B cell (primary cell): Measurements from ENCODE around the gene DENND1A. TPM values are rescaled to one million over a fixed set of nuclear protein-coding genes. Genes with fewer than 3 reads are reported as not detected.

Experiments used
- ATAC-seq: fragments of 200-7000 bp; cut with Tn5 transposase; one replicate; pipeline ENCODE4 v1.10.0; 2021; ENCODE audit warnings: low read depth, mild to moderate bottlenecking, moderate number of reproducible peaks, moderate library complexity
- CTCF ChIA-PET: fragments of 350-600 bp; sonication (Branson Sonifier 250); formaldehyde crosslinking; loops from one replicate; lab custom pipeline; 2021; ENCODE audit warnings: antibody characterized with exemption, inconsistent platforms; lab: Charles Lee
- POLR2A ChIA-PET: fragments of 350-600 bp; sonication (Branson Sonifier 250); formaldehyde crosslinking; loops from one replicate; lab custom pipeline; 2021; ENCODE audit warnings: antibody characterized with exemption; lab: Charles Lee
- DNase-seq: peaks from one replicate; pipeline ENCODE4 v3.0.0; 2013
- H2AFZ ChIP-seq: 2 replicates; pipeline ENCODE4 v1.6.1; 2012; ENCODE audit warnings: mild to moderate bottlenecking, low read depth, low read length; ENCODE audit not compliant: insufficient read depth, poor library complexity, severe bottlenecking
- H3K27ac ChIP-seq, 2 donors: 1 replicate in 1 of 2; 2 replicates in 1 of 2; pipeline ENCODE4 v1.5.1; 2012 to 2013; ENCODE audit warnings: low read length in 2 of 2, mild to moderate bottlenecking in 2 of 2, moderate library complexity in 1 of 2
- H3K27me3 ChIP-seq, 4 experiments: fragments of 200-600 bp in 1 of 4; sonication (generic) in 1 of 4; replicated peaks in 1 of 4; 1 replicate in 2 of 4; 2 replicates in 2 of 4; pipeline versions ENCODE4 v1.6.1 to v1.7.0; 2013 to 2016; ENCODE audit warnings: low read length in 3 of 4, mild to moderate bottlenecking in 2 of 4, mixed read lengths in 1 of 4, moderate library complexity in 1 of 4; ENCODE audit not compliant: insufficient read depth in 4 of 4, control insufficient read depth in 3 of 4; ENCODE audit errors: control extremely low read depth in 1 of 4
- H3K36me3 ChIP-seq, 2 experiments: replicated peaks in 1 of 2; 1 replicate in 1 of 2; 2 replicates in 1 of 2; pipeline versions ENCODE4 v1.6.1 to v1.7.1; 2013; ENCODE audit warnings: low read length in 1 of 2; ENCODE audit not compliant: insufficient read depth in 2 of 2, control insufficient read depth in 1 of 2; ENCODE audit errors: control extremely low read depth in 1 of 2, extremely low read depth in 1 of 2
- H3K4me1 ChIP-seq, 2 donors: fragments of 200-600 bp in 1 of 2; sonication (generic) in 1 of 2; 1 replicate in 1 of 2; 2 replicates in 1 of 2; pipeline versions ENCODE4 v1.5.1 to v1.6.1; 2013 to 2017; ENCODE audit warnings: low read length in 2 of 2; ENCODE audit not compliant: control insufficient read depth in 2 of 2, insufficient read depth in 2 of 2
- H3K4me2 ChIP-seq: replicated peaks from 2 replicates; pipeline ENCODE3; 2012; ENCODE audit warnings: mild to moderate bottlenecking, low read depth, low read length; ENCODE audit not compliant: poor library complexity, severe bottlenecking
- H3K4me3 ChIP-seq, 5 experiments: fragments of 200-600 bp in 1 of 5; sonication (generic) in 1 of 5; 1 replicate in 3 of 5; 2 replicates in 2 of 5; pipeline versions ENCODE4 v1.5.1 to v1.7.0; 2011 to 2016; ENCODE audit warnings: low read length in 4 of 5, mild to moderate bottlenecking in 4 of 5, low read depth in 2 of 5, control low read depth in 1 of 5, moderate library complexity in 1 of 5; ENCODE audit not compliant: insufficient read depth in 1 of 5; ENCODE audit errors: control extremely low read depth in 1 of 5, extremely low read depth in 1 of 5
- H3K79me2 ChIP-seq: fragments of 200-600 bp; sonication (generic); one replicate; pipeline ENCODE4 v1.6.0; 2016; ENCODE audit warnings: low read length; ENCODE audit not compliant: control insufficient read depth, insufficient read depth
- H3K9ac ChIP-seq: fragments of 200-600 bp; sonication (generic); 2 replicates; pipeline ENCODE4 v1.6.1; 2017; ENCODE audit warnings: mild to moderate bottlenecking, low read length, moderate library complexity
- H3K9me3 ChIP-seq, 3 donors: one replicate each; pipeline versions ENCODE4 v1.6.1 to v1.7.1; 2013; ENCODE audit warnings: low read length in 2 of 3; ENCODE audit not compliant: control insufficient read depth in 2 of 3, insufficient read depth in 1 of 3; ENCODE audit errors: control extremely low read depth in 1 of 3
- H4K20me1 ChIP-seq: 2 replicates; pipeline ENCODE4 v1.6.0; 2012; ENCODE audit warnings: mild to moderate bottlenecking, low read length; ENCODE audit not compliant: insufficient read depth, control insufficient read depth, poor library complexity, severe bottlenecking
- H3K27ac Mint-ChIP-seq: one replicate; pipeline ENCODE4 v1.8.0; 2021; ENCODE audit warnings: mixed read lengths
- H3K27me3 Mint-ChIP-seq: one replicate; pipeline ENCODE4 v1.8.0; 2021; ENCODE audit warnings: mixed read lengths
- H3K4me1 Mint-ChIP-seq: one replicate; pipeline ENCODE4 v1.8.0; 2021; ENCODE audit warnings: mixed read lengths
- H3K4me3 Mint-ChIP-seq: one replicate; pipeline ENCODE4 v1.8.0; 2021; ENCODE audit warnings: mixed read lengths
- H3K9me3 Mint-ChIP-seq: one replicate; pipeline ENCODE4 v1.8.0; 2022; ENCODE audit warnings: mixed read lengths; ENCODE audit not compliant: insufficient read depth
- CTCF ChIP-seq: fragments of 200-600 bp; IDR thresholded peaks from one replicate; pipeline ENCODE4 v1.8.0; 2022; ENCODE audit warnings: antibody characterized with exemption, mild to moderate bottlenecking
- EZH2 ChIP-seq: IDR thresholded peaks from 2 replicates; pipeline ENCODE4 v1.6.1; 2012; ENCODE audit warnings: borderline replicate concordance, low read depth, mild to moderate bottlenecking, moderate library complexity, low read length; ENCODE audit not compliant: insufficient read depth, poor library complexity, severe bottlenecking
- WGBS: methylation state at CpG from one replicate; pipeline ENCODE4 v1.1.5; 2013; ENCODE audit warnings: missing lambda C conversion rate; ENCODE audit not compliant: insufficient coverage; 5-methylcytosine and 5-hydroxymethylcytosine counted together
- intact Hi-C: fragments of 100-400 bp; cut with micrococcal nuclease; formaldehyde crosslinking; loops from one replicate; pipeline ENCODE4 v1.10.0; 2022
- polyA plus RNA-seq: library from polyadenylated mRNA; depleted of rRNA; stranded (reverse); fragments of >200 nt; gene quantifications from 2 replicates; pipeline ENCODE4 v1.2.3, GENCODE V29; 2012
- total RNA-seq, 2 donors: library from RNA; stranded (reverse); fragments of 120-200 nt in 1 of 2; gene quantifications; 1 replicate in 1 of 2; 2 replicates in 1 of 2; pipeline versions ENCODE4 v1.2.3 to v1.2.4, GENCODE V29; 2013 to 2022

The DENND1A gene
- total and polyA plus RNA-seq, 2 donors (not counting 1 experiment from before 2014, with no cell fraction given): 10.8 to 26.0 TPM

DNA sequence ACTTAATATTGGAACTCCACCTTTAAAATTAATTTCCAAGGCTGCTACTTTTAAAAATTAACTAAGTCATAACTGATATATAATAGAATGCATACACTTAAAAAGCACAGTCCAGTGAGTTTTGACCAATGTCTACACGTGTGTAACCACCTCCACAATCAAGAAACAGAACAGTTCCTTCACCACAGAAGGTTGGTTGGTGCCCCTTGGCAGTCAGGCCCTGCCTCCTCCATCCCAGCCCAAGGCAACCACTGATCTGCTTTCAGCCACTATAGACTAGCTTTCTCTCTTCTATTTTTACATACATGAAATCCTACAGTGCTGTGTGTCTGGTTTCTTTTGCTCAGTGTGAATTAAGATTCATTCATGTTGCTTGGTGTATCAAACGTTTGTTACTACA lies 358.7 kb downstream of the DENND1A start:
- H3K9me3 Mint-ChIP-seq: peaks cover 2% of the 10 kb centered on the region
- no peak for DNase-seq
- no peak overlapping the region for H3K4me3 Mint-ChIP-seq
- Histone ChIP-seq H4K20me1 (no peaks in the 10 kb centered on the region), H3K27ac (no peak overlapping the region), H3K9ac (no peak overlapping the region), H3K4me3 (no peak overlapping the region), H3K79me2 (no peaks in the 10 kb centered on the region), H3K4me1 (no peaks in the 10 kb centered on the region), H3K4me2 (no peak overlapping the region), H3K9me3 (peaks cover under 1 to 7% (median 1%) of the 10 kb centered on the region in 3 donors), H3K27me3 (no peaks in the 10 kb centered on the region), H2AFZ (no peak overlapping the region), H3K36me3 (peaks cover 0 to 2% of the 10 kb centered on the region in 2 experiments)
- CTCF ChIA-PET: no interaction called here
- ATAC-seq: no peak
- no peak for TF ChIP-seq CTCF
- TF ChIP-seq EZH2: no peak
- 50% methylated on average over 1 of the region's 2 CpGs for WGBS
- intact Hi-C loops: no loop called here
- peaks cover 6% of the 10 kb centered on the region for H3K4me1 Mint-ChIP-seq
- no peaks in the 10 kb centered on the region for H3K27me3 Mint-ChIP-seq
- POLR2A ChIA-PET: no interaction called here
- H3K27ac Mint-ChIP-seq: no peak overlapping the region

DNA sequence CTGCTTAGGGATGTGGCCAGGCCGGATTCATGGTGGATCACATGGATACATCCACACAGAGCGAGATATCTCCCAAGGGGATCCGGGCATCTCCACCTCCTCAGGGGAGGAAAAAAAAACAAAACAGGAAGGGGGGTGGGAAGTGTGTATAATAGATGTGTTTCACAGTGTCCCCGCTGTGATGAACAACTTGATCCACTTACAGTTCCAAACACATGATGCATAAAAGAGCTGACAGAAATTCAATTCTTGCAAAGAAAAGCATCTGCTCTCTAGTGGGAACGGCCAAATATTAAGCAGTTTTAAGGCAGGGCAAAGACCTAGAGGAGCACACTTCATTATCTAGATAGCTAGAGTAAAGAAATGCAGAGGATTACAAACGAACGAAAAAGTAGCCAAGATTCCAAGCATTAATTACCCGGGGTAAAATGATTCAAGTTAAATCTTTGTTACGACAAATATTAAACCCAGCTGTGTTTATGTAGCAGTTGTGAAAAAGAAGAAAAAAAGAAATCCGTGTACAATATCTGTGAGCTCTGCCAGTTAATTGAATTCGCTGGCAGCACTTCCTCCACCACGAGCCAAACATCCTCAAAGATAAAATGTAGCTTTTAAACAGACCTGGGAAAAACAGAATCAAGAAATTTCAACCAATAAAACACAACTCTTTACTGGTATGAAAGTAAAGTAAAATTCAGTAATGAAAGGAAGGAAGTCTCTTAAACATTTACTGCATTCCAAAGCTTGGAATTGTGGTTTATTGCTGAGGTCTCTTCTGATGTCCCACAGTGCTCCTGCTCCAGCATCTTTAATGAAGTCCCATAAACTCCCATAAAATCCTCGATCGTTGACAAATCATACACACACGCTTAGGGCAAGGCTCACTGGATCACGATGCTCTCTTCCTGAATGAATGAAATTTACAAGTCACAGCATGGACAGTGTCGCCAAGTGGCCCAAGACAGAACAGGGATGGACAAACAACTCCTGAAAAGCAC lies 360.9 kb downstream of the DENND1A start:
- H3K27ac ChIP-seq: no peak overlapping the region
- no peak overlapping the region for H3K27ac Mint-ChIP-seq
- no peaks in the 10 kb centered on the region for H3K4me1 ChIP-seq
- TF ChIP-seq EZH2 (no peak), CTCF (no peak)
- no peak overlapping the region for H3K4me3 ChIP-seq
- H3K9ac ChIP-seq: no peak overlapping the region
- DNase-seq: no peak
- intact Hi-C loops: no loop called here
- no peaks in the 10 kb centered on the region for H3K27me3 ChIP-seq
- H3K9me3 Mint-ChIP-seq: no peaks in the 10 kb centered on the region
- H3K4me1 Mint-ChIP-seq: no peaks in the 10 kb centered on the region
- H3K79me2 ChIP-seq: no peaks in the 10 kb centered on the region
- WGBS: 100% methylated on average over 6 of the region's 17 CpGs
- peaks cover 2% of the 10 kb centered on the region in 2 experiments for H3K36me3 ChIP-seq
- no peak overlapping the region for H3K4me2 ChIP-seq
- POLR2A ChIA-PET: no interaction called here
- no peak overlapping the region for H2AFZ ChIP-seq
- no peaks in the 10 kb centered on the region for H4K20me1 ChIP-seq
- no peak for ATAC-seq
- H3K4me3 Mint-ChIP-seq: no peak overlapping the region
- H3K27me3 Mint-ChIP-seq: no peaks in the 10 kb centered on the region
- CTCF ChIA-PET: interaction anchor here (0.8 to 1.2 kb wide), 2 partner anchors 24 to 32 kb away, joined by 3 to 4 read pairs; no protein-coding TSS in a partner anchor
- H3K9me3 ChIP-seq: no peaks in the 10 kb centered on the region
